CD14-positive monocyte (primary cell): ENCODE results near the gene DUSP16. TPM values are rescaled to one million over a fixed set of nuclear protein-coding genes. Genes with fewer than 3 reads are reported as not detected.

Source experiments
- DNase-seq, 3 donors: peaks; one replicate each; pipeline ENCODE4 v3.0.0-alpha.2; 2011 to 2022
- H2AFZ ChIP-seq: 2 replicates; pipeline ENCODE4 v1.6.0; 2012; ENCODE audit warnings: mild to moderate bottlenecking, low read depth, low read length, inconsistent platforms; ENCODE audit not compliant: insufficient read depth, poor library complexity, severe bottlenecking
- H3K27ac ChIP-seq, 2 donors: 1 replicate in 1 of 2; 2 replicates in 1 of 2; pipeline ENCODE4 v1.5.1; 2012 to 2013; ENCODE audit warnings: low read length in 2 of 2, control low read depth in 1 of 2, inconsistent platforms in 1 of 2, low read depth in 1 of 2, mild to moderate bottlenecking in 1 of 2
- H3K27me3 ChIP-seq, 2 donors: one replicate each; pipeline versions ENCODE4 v1.6.0 to v1.6.1; 2011 to 2013; ENCODE audit warnings: low read length in 2 of 2; ENCODE audit not compliant: control insufficient read depth in 2 of 2, insufficient read depth in 2 of 2
- H3K36me3 ChIP-seq, 2 donors: replicated peaks in 1 of 2; 1 replicate in 1 of 2; 2 replicates in 1 of 2; pipeline versions ENCODE4 v1.5.1 to v1.6.1; 2012 to 2013; ENCODE audit warnings: low read length in 2 of 2, control low read depth in 1 of 2, inconsistent platforms in 1 of 2, mild to moderate bottlenecking in 1 of 2; ENCODE audit not compliant: insufficient read depth in 2 of 2, control insufficient read depth in 1 of 2
- H3K4me1 ChIP-seq, 2 donors: 1 replicate in 1 of 2; 2 replicates in 1 of 2; pipeline versions ENCODE4 v1.5.1 to v1.6.1; 2012 to 2013; ENCODE audit warnings: low read length in 2 of 2, control low read depth in 1 of 2, inconsistent platforms in 1 of 2, mild to moderate bottlenecking in 1 of 2, moderate library complexity in 1 of 2; ENCODE audit not compliant: insufficient read depth in 2 of 2, control insufficient read depth in 1 of 2
- H3K4me2 ChIP-seq: replicated peaks from 2 replicates; pipeline ENCODE3; 2012; ENCODE audit warnings: low read length, moderate library complexity, mild to moderate bottlenecking; ENCODE audit not compliant: poor library complexity, severe bottlenecking; ENCODE audit errors: extremely low read depth
- H3K4me3 ChIP-seq, 3 experiments: fragments of 200-600 bp in 1 of 3; sonication (generic) in 1 of 3; replicated peaks in 1 of 3; 1 replicate in 2 of 3; 2 replicates in 1 of 3; pipeline ENCODE4 v1.5.1; 2011 to 2013; ENCODE audit warnings: low read length in 3 of 3, mild to moderate bottlenecking in 3 of 3, control low read depth in 2 of 3, low read depth in 2 of 3, inconsistent platforms in 1 of 3, moderate library complexity in 1 of 3
- H3K79me2 ChIP-seq: 2 replicates; pipeline ENCODE4 v1.6.0; 2012; ENCODE audit warnings: mild to moderate bottlenecking, control low read depth, inconsistent platforms, low read length, moderate library complexity; ENCODE audit not compliant: insufficient read depth
- H3K9ac ChIP-seq: 2 replicates; pipeline ENCODE4 v1.6.0; 2017; ENCODE audit warnings: low read length, mild to moderate bottlenecking; ENCODE audit not compliant: insufficient read depth, poor library complexity, severe bottlenecking
- H3K9me3 ChIP-seq, 2 donors: replicated peaks in 1 of 2; 1 replicate in 1 of 2; 2 replicates in 1 of 2; pipeline versions ENCODE4 v1.5.1 to v1.6.1; 2012 to 2013; ENCODE audit warnings: low read length in 2 of 2, control low read depth in 1 of 2; ENCODE audit not compliant: control insufficient read depth in 1 of 2, insufficient read depth in 1 of 2
- H4K20me1 ChIP-seq: 2 replicates; pipeline ENCODE4 v1.6.0; 2012; ENCODE audit warnings: mild to moderate bottlenecking, low read length, control low read depth, moderate library complexity; ENCODE audit not compliant: insufficient read depth
- H3K27ac Mint-ChIP-seq, 7 donors: one replicate each; pipeline ENCODE4 v1.8.0; 2020; ENCODE audit warnings: mild to moderate bottlenecking in 7 of 7, mixed read lengths in 7 of 7, moderate library complexity in 6 of 7, inconsistent platforms in 2 of 7
- H3K27me3 Mint-ChIP-seq, 3 donors: one replicate each; pipeline ENCODE4 v1.8.0; 2021 to 2022; ENCODE audit warnings: low read depth in 3 of 3, mild to moderate bottlenecking in 3 of 3, mixed read lengths in 3 of 3, moderate library complexity in 3 of 3, inconsistent platforms in 1 of 3
- H3K36me3 Mint-ChIP-seq, 2 donors: one replicate each; pipeline ENCODE4 v1.8.0; 2020; ENCODE audit warnings: mixed read lengths in 2 of 2, inconsistent platforms in 1 of 2, mild to moderate bottlenecking in 1 of 2
- H3K4me1 Mint-ChIP-seq: one replicate; pipeline ENCODE4 v1.8.0; 2020; ENCODE audit warnings: mild to moderate bottlenecking, mixed read lengths
- H3K4me3 Mint-ChIP-seq, 2 donors: one replicate each; pipeline ENCODE4 v1.8.0; 2020; ENCODE audit warnings: mild to moderate bottlenecking in 2 of 2, mixed read lengths in 2 of 2, moderate library complexity in 1 of 2
- H3K9me3 Mint-ChIP-seq, 7 donors: one replicate each; pipeline ENCODE4 v1.8.0; 2020 to 2022; ENCODE audit warnings: mixed read lengths in 7 of 7, mild to moderate bottlenecking in 6 of 7, moderate library complexity in 6 of 7, inconsistent platforms in 2 of 7
- WGBS: methylation state at CpG from one replicate; pipeline ENCODE4 v1.1.5; 2013; ENCODE audit warnings: missing lambda C conversion rate; ENCODE audit not compliant: insufficient coverage; 5-methylcytosine and 5-hydroxymethylcytosine counted together
- intact Hi-C, 2 donors: fragments of 100-400 bp; cut with micrococcal nuclease; formaldehyde crosslinking; loops; one replicate each; pipeline versions ENCODE4 v1.15.0 to v1.15.1; 2023
- polyA plus RNA-seq, 3 donors: library from polyadenylated mRNA; depleted of rRNA in 1 of 3; unstranded in 2 of 3; stranded (reverse) in 1 of 3; fragments of 300-500 nt in 2 of 3; fragments of >200 nt in 1 of 3; fragmentation: Illumina TruSeq in 2 of 3; gene quantifications; 1 replicate in 2 of 3; 2 replicates in 1 of 3; pipeline ENCODE4 v1.2.3, GENCODE V29; 2012 to 2021
- TF ChIP-seq, protein P1 (sequence below): fragments of 200-600 bp; IDR thresholded peaks from one replicate; pipeline ENCODE4 v1.8.0; 2022; ENCODE audit warnings: antibody characterized with exemption, mild to moderate bottlenecking

The DUSP16 gene
- polyA plus RNA-seq, 3 donors: 0.04 to 0.46 (median 0.27) TPM

DNA sequence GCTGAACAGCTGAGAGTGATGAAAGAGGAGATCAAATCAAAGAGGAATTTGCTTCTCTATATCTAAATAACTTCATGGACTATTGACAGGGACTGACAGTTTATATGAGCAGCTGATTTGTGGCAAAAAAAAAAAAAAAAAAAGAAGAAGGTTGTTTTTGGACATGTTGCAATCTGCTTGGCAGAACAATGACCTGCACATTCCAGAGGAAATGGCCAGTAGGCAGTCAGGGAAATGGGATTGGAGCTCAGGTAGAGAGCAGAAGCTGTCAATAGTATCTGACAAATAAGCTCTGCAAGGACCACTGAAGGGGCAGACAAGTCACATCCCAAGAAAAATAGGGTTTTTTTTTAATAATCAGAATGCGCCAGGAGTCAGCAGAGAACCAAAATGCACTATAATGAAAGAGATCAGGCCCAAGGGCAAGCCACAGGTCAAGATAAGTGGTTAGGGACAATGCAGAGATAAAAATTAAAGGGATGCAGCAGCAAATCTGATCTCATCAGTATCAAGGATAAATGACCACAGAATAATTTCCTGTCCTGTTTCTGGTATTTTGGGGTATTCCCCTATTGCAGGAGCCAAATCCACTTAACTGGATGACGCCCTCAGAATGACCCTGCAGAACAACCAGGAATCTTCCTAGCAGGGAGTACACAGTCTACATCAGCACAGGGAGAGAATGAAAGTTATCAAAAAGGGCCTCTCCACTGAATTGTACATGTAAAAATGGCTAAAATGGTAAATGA is 22.6 kb upstream of the DUSP16 start:
- Histone ChIP-seq H3K79me2 (no peaks in the 10 kb centered on the region), H3K36me3 (no peaks in the 10 kb centered on the region), H3K4me1 (no peaks in the 10 kb centered on the region), H2AFZ (no peak overlapping the region), H3K4me2 (no peak overlapping the region), H4K20me1 (no peaks in the 10 kb centered on the region), H3K9me3 (no peaks in the 10 kb centered on the region), H3K27ac (no peak overlapping the region), H3K27me3 (no peaks in the 10 kb centered on the region), H3K4me3 (no peak overlapping the region), H3K9ac (no peak overlapping the region)
- Mint-ChIP-seq H3K4me3 (no peak overlapping the region), H3K27me3 (peaks cover 2 to 10% (median 7%) of the 10 kb centered on the region in 3 donors), H3K36me3 (no peaks in the 10 kb centered on the region), H3K27ac (no peak overlapping the region), H3K4me1 (peaks cover 12% of the 10 kb centered on the region), H3K9me3 (peaks cover 0 to 4% (median 0%) of the 10 kb centered on the region in 7 donors)
- DNase-seq: no peak
- intact Hi-C loops: loop anchor here in 1 of 2 donors (10.0 kb wide), 1 partner anchor 50 kb away; no protein-coding TSS in a partner anchor
- TF ChIP-seq, protein P1, sequence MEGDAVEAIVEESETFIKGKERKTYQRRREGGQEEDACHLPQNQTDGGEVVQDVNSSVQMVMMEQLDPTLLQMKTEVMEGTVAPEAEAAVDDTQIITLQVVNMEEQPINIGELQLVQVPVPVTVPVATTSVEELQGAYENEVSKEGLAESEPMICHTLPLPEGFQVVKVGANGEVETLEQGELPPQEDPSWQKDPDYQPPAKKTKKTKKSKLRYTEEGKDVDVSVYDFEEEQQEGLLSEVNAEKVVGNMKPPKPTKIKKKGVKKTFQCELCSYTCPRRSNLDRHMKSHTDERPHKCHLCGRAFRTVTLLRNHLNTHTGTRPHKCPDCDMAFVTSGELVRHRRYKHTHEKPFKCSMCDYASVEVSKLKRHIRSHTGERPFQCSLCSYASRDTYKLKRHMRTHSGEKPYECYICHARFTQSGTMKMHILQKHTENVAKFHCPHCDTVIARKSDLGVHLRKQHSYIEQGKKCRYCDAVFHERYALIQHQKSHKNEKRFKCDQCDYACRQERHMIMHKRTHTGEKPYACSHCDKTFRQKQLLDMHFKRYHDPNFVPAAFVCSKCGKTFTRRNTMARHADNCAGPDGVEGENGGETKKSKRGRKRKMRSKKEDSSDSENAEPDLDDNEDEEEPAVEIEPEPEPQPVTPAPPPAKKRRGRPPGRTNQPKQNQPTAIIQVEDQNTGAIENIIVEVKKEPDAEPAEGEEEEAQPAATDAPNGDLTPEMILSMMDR: no peak
- WGBS: 91% methylated on average over 1 of the region's 2 CpGs

DNA sequence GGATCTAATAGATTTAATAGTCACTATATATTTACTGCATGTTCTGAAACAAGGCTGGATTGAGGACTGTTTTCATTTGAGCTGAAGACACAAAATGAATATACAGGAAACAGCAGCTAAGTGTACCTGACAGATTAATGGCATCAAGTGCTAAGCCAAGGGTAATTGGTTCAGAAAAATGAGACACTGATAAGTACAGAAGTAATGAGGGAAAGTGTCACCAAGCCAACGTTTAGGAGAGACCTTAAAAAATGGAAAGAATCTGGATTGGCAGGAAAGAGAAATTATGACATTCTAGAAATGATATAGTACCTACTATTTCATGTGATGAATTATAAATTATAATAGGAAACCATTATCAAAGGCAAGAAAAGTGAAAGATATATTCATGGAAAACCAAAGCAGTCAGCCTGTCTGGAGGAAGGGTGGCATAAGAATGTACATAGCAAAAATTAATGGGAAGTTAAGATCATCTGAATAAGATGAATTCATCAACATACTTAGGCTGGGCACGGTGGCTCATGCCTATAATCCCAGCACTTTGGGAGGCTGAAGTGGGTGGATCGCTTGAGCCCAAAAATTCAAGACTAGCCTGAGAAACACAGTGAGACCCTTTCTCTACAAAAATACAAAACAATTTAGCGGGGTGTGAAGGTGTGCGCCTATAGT is 21.0 kb upstream of the DUSP16 start:
- Mint-ChIP-seq H3K4me3 (no peak overlapping the region), H3K4me1 (peaks cover 12% of the 10 kb centered on the region), H3K27me3 (peaks cover 2 to 5% (median 2%) of the 10 kb centered on the region in 3 donors), H3K36me3 (no peaks in the 10 kb centered on the region), H3K9me3 (peaks cover 0 to 2% (median 0%) of the 10 kb centered on the region in 7 donors), H3K27ac (no peak overlapping the region)
- WGBS: no CpG with 5 or more reads among the region's 5 CpGs
- H3K4me3 ChIP-seq: no peak overlapping the region
- H3K4me1 ChIP-seq: no peaks in the 10 kb centered on the region
- DNase-seq: no peak
- H3K27ac ChIP-seq: no peak overlapping the region
- no peaks in the 10 kb centered on the region for H4K20me1 ChIP-seq
- intact Hi-C loops: loop anchor here in 1 of 2 donors (10.0 kb wide), 1 partner anchor 51 kb away; no protein-coding TSS in a partner anchor
- TF ChIP-seq, protein P1: no peak
- no peaks in the 10 kb centered on the region for H3K9me3 ChIP-seq
- H3K36me3 ChIP-seq: no peaks in the 10 kb centered on the region
- H3K27me3 ChIP-seq: no peaks in the 10 kb centered on the region
- no peak overlapping the region for H3K4me2 ChIP-seq
- H3K79me2 ChIP-seq: no peaks in the 10 kb centered on the region
- H2AFZ ChIP-seq: no peak overlapping the region
- no peak overlapping the region for H3K9ac ChIP-seq
